SK-N-SH (cell line): ENCODE data around the gene KIR2DL3.
"Not testable (repeated sequence)": the region's sequence is repeated elsewhere in the genome, so short reads cannot be mapped to it uniquely, and the experiment has no call there.

ENCODE experiments used
- EP300 ChIP-seq, 2 experiments: IDR thresholded peaks; 2 replicates each; pipeline versions ENCODE4 v1.4.0 to v1.6.1; 2012; ENCODE audit warnings: borderline replicate concordance in 1 of 2, low read depth in 1 of 2, low read length in 1 of 2
- EZH2phosphoT487 ChIP-seq: fragments of 200-600 bp; sonication (generic); IDR thresholded peaks from 2 replicates; pipeline ENCODE4 v1.6.1; 2017; ENCODE audit warnings: low read depth, mixed run types, mild to moderate bottlenecking, antibody characterized with exemption, moderate library complexity, borderline replicate concordance
- FOXM1 ChIP-seq: IDR thresholded peaks from 2 replicates; pipeline ENCODE4 v1.4.0; 2012; ENCODE audit warnings: low read depth, mild to moderate bottlenecking
- GABPA ChIP-seq: IDR thresholded peaks from 2 replicates; pipeline ENCODE4 v1.4.0; 2012; ENCODE audit warnings: low read depth, mild to moderate bottlenecking
- JUND ChIP-seq: IDR thresholded peaks from 2 replicates; pipeline ENCODE4 v1.4.0; 2012
- MAX ChIP-seq: IDR thresholded peaks from 2 replicates; pipeline ENCODE4 v1.4.0; 2012; ENCODE audit warnings: low read depth
- POLR2AphosphoS5 ChIP-seq: IDR thresholded peaks from 2 replicates; pipeline ENCODE4 v1.6.1; 2012; ENCODE audit warnings: low read depth, low read length
- RAD21 ChIP-seq: IDR thresholded peaks from 2 replicates; pipeline ENCODE4 v1.6.1; 2012; ENCODE audit warnings: mild to moderate bottlenecking, low read length
- RCOR1 ChIP-seq: fragments of 150-350 bp; IDR thresholded peaks from 2 replicates; pipeline ENCODE4 v1.6.1; 2017; ENCODE audit warnings: antibody characterized with exemption, low read length
- TEAD4 ChIP-seq: IDR thresholded peaks from 2 replicates; pipeline ENCODE4 v1.4.0; 2012; ENCODE audit warnings: mild to moderate bottlenecking, borderline replicate concordance; ENCODE audit not compliant: insufficient read depth
- TF ChIP-seq, protein P1 (sequence below): fragments of 150-350 bp; IDR thresholded peaks from 2 replicates; pipeline ENCODE4 v1.6.1; 2017; ENCODE audit warnings: antibody characterized with exemption, low read length, low read depth, borderline replicate concordance
- TF ChIP-seq, protein P2 (sequence below): fragments of 200-600 bp; sonication (generic); IDR thresholded peaks from 2 replicates; pipeline ENCODE4 v1.6.1; 2017; ENCODE audit warnings: antibody characterized with exemption, mild to moderate bottlenecking, moderate library complexity

GRCh38 chr19:54709956-54710355 lies 28.4 kb upstream of the KIR2DL3 start:
- TF ChIP-seq POLR2AphosphoS5; JUND; MAX; RAD21; RCOR1; TEAD4; EZH2phosphoT487; FOXM1; EP300 (IDR thresholded peaks at IDR 0.05; ENCODE audit: borderline replicate concordance in 1 of 2, low read depth in 1 of 2, low read length in 1 of 2); GABPA: not testable (repeated sequence)
- TF ChIP-seq, protein P1, sequence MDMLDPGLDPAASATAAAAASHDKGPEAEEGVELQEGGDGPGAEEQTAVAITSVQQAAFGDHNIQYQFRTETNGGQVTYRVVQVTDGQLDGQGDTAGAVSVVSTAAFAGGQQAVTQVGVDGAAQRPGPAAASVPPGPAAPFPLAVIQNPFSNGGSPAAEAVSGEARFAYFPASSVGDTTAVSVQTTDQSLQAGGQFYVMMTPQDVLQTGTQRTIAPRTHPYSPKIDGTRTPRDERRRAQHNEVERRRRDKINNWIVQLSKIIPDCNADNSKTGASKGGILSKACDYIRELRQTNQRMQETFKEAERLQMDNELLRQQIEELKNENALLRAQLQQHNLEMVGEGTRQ: not testable (repeated sequence)
- TF ChIP-seq, protein P2, sequence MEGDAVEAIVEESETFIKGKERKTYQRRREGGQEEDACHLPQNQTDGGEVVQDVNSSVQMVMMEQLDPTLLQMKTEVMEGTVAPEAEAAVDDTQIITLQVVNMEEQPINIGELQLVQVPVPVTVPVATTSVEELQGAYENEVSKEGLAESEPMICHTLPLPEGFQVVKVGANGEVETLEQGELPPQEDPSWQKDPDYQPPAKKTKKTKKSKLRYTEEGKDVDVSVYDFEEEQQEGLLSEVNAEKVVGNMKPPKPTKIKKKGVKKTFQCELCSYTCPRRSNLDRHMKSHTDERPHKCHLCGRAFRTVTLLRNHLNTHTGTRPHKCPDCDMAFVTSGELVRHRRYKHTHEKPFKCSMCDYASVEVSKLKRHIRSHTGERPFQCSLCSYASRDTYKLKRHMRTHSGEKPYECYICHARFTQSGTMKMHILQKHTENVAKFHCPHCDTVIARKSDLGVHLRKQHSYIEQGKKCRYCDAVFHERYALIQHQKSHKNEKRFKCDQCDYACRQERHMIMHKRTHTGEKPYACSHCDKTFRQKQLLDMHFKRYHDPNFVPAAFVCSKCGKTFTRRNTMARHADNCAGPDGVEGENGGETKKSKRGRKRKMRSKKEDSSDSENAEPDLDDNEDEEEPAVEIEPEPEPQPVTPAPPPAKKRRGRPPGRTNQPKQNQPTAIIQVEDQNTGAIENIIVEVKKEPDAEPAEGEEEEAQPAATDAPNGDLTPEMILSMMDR: not testable (repeated sequence)
